ACC112 (cell line): ENCODE results near the gene TNS2.

Experiments
- H2AFZ ChIP-seq: fragments of 200-600 bp; sonication (generic); one replicate; pipeline ENCODE4 v1.6.0; 2017; ENCODE audit warnings: antibody characterized with exemption, low read length; ENCODE audit not compliant: unreplicated experiment
- H3K27ac ChIP-seq: fragments of 200-600 bp; sonication (generic); 2 replicates; pipeline ENCODE4 v1.5.1; 2014; ENCODE audit warnings: low read depth, mild to moderate bottlenecking, antibody characterized with exemption, low read length, moderate library complexity
- H3K27me3 ChIP-seq: fragments of 200-600 bp; sonication (generic); 2 replicates; pipeline ENCODE4 v1.6.1; 2014; ENCODE audit warnings: mild to moderate bottlenecking, antibody characterized with exemption, low read length, moderate library complexity, mixed read lengths; ENCODE audit not compliant: insufficient read depth
- H3K36me3 ChIP-seq: fragments of 200-600 bp; sonication (generic); 2 replicates; pipeline ENCODE4 v1.6.1; 2016; ENCODE audit warnings: mild to moderate bottlenecking, antibody characterized with exemption, low read length, moderate library complexity, mixed read lengths; ENCODE audit not compliant: insufficient read depth
- H3K4me1 ChIP-seq: fragments of 200-600 bp; sonication (generic); one replicate; pipeline ENCODE4 v1.6.1; 2016; ENCODE audit warnings: low read length, mixed read lengths; ENCODE audit not compliant: insufficient read depth, unreplicated experiment, control insufficient read depth
- H3K4me3 ChIP-seq: fragments of 200-600 bp; sonication (generic); 2 replicates; pipeline ENCODE4 v1.5.1; 2014; ENCODE audit warnings: mild to moderate bottlenecking, low read depth, low read length
- H3K79me2 ChIP-seq: fragments of 200-600 bp; sonication (generic); one replicate; pipeline ENCODE4 v1.6.0; 2016; ENCODE audit warnings: low read length; ENCODE audit not compliant: control insufficient read depth, unreplicated experiment, insufficient read depth

Gene TNS2

DNA sequence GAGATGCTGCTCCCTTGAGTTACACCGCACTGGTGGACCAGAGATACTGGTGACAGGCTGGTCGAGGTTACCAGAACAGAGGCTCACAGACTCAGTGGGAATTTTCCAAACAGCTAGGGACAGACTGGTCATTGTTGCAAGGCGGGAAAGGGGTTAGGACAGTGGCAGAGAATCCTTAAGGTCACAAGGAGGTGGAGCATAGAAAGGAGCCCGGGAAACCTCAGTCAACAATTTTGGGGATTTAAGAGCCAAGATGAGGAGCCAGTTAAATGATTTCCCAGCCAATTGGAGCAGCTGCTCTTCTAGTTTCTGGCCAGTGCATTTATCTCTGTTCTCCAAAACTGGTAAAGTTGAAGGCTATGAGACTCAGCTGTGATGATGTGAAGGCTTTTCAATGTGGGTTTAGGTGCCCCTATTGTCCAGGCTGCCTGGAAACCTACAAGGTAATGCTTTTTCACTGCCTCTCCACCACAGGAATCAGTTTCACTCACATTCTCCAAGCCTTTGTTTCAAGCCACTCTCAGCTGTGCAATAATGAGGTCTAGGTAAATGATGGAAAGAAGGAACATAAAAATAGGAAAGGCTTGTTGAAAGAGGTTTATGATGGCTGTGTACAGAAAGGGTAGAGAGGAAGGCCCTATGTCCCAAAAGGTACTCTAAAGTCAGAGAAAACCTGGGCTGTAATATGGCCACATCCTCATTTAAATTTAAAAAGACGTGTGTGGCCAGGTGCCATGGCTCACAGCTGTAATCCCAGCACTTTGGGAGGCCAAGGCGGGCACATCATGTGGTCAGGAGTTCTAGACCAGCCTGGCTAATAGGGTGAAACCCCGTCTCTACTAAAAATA is 7.0 kb upstream of the TNS2 start:
- peaks cover 9% of the 10 kb centered on the region; the same call in 1 of the 2 replicates for H3K36me3 ChIP-seq
- no peaks in the 10 kb centered on the region for H3K79me2 ChIP-seq
- no peaks in the 10 kb centered on the region for H3K27me3 ChIP-seq
- H3K4me1 ChIP-seq = peaks cover 26% of the 10 kb centered on the region
- H3K4me3 ChIP-seq = no peak overlapping the region
- no peak overlapping the region for H3K27ac ChIP-seq
- H2AFZ ChIP-seq = no peak overlapping the region

DNA sequence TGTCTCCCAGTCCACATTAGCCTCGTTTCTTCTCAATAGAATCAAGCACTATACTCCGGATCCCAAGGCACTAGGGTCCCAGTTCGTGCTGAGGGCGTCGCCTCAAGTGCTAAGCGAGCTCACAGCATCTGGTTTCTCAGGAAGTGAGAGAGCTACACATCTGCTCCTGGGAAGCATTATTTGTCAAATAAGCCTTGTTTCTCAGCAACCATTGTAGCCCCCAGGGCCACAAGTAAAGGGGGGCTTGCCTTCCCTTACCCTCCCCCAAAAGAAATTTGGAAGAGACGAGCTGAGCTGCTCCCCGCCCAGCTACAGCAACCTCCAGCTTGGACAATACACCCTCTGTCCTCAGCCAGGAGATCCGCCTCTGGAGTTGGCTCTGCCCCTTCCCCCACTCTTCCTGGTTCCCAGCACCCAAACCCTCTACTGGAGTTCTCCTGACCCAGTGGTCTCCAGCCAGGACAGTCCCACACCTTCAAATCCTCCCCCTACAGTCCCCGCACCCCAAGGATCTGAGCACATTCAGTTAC is 5.7 kb upstream of the TNS2 start:
- Histone ChIP-seq H3K4me3 (no peak overlapping the region), H3K36me3 (peaks cover 3% of the 10 kb centered on the region; the same call in 1 of the 2 replicates), H3K4me1 (peaks cover 39% of the 10 kb centered on the region), H2AFZ (no peak overlapping the region), H3K79me2 (no peaks in the 10 kb centered on the region), H3K27ac (no peak overlapping the region), H3K27me3 (no peaks in the 10 kb centered on the region)

DNA sequence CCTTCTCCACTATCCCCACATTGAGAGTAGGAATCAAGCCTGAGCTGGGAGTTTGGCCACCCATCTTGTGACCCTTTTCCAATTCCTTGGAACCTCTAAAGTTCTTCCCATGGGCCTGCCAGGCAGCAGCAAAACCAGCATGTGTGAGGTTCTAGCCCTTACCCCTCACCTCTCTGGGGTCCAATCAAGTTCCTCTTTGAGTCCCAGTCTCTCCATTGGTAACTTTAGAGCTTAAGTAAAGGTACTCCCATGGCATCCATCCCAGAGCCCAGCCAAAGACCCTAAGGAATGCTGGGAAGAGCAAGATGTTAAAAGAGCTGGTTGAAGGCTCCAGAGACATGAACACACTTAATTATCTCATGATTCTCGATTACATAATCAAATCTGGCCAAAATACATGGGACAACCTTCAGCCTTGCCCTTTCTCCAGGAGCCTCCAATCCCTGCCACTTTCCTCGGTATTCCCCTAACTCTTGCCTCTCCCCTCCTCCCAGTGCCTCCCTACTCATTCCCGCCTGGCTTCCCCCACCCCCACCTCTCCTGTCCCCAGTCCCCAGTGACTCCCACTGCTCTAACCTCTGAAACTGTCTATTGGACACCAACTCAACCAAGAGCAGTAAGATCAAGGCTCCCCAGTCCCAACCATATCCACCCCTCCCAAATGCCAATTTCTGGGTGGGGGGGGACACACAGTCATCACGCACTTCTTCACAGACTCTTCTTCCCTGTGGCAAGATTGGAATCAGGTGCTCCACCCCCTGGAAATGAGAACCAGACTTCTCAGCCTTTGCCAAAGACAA is 4.8 kb upstream of the TNS2 start:
- H3K4me3 ChIP-seq = peak overlapping the region; percentile 76
- no peak overlapping the region for H2AFZ ChIP-seq
- H3K36me3 ChIP-seq = no peaks in the 10 kb centered on the region
- peaks cover 44% of the 10 kb centered on the region for H3K4me1 ChIP-seq
- H3K27ac ChIP-seq = 0 out of 2 replicates have a peak overlapping the region, but pooled peaks have one; percentile 74
- H3K79me2 ChIP-seq = peaks cover 7% of the 10 kb centered on the region
- no peaks in the 10 kb centered on the region for H3K27me3 ChIP-seq

DNA sequence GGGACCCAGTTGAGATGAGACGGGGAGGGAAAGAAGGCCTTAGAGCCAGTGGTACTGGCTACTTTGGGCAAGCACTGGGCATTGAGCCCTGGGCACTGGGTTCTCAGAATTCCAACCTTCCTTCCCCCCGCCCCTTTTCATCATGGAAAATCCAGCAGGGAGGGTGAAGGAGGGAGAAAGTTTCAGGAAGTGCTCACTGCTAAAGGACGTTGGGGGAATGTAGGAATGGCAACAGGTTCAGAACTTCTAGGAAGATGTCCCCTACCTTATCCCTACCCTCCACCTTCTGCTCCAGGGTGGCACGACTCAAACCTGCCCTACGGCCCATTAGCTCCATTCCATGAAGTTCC is 4.2 kb upstream of the TNS2 start:
- Histone ChIP-seq H2AFZ (no peak overlapping the region), H3K27ac (peak overlapping the region; percentile 74)

GRCh38 chr12:53046655-53047220 is 3.1 kb upstream of the TNS2 start:
- peaks cover 56% of the 10 kb centered on the region for H3K4me1 ChIP-seq
- H3K27me3 ChIP-seq = no peaks in the 10 kb centered on the region
- H3K36me3 ChIP-seq = 0 out of 2 replicates have a peak, but pooled peaks cover under 1% of the 10 kb centered on the region
- H3K79me2 ChIP-seq = peaks cover 24% of the 10 kb centered on the region
- peak overlapping the region; percentile 76 for H3K4me3 ChIP-seq
- peak overlapping the region; percentile 74 for H3K27ac ChIP-seq
- peak overlapping the region; percentile 10 for H2AFZ ChIP-seq

More for the DNA sequence above, 4.2 kb upstream of the TNS2 start:
- Histone ChIP-seq H3K4me1 (peaks cover 46% of the 10 kb centered on the region), H3K27me3 (no peaks in the 10 kb centered on the region), H3K79me2 (peaks cover 13% of the 10 kb centered on the region), H3K36me3 (no peaks in the 10 kb centered on the region), H3K4me3 (peak overlapping the region; percentile 76)

DNA sequence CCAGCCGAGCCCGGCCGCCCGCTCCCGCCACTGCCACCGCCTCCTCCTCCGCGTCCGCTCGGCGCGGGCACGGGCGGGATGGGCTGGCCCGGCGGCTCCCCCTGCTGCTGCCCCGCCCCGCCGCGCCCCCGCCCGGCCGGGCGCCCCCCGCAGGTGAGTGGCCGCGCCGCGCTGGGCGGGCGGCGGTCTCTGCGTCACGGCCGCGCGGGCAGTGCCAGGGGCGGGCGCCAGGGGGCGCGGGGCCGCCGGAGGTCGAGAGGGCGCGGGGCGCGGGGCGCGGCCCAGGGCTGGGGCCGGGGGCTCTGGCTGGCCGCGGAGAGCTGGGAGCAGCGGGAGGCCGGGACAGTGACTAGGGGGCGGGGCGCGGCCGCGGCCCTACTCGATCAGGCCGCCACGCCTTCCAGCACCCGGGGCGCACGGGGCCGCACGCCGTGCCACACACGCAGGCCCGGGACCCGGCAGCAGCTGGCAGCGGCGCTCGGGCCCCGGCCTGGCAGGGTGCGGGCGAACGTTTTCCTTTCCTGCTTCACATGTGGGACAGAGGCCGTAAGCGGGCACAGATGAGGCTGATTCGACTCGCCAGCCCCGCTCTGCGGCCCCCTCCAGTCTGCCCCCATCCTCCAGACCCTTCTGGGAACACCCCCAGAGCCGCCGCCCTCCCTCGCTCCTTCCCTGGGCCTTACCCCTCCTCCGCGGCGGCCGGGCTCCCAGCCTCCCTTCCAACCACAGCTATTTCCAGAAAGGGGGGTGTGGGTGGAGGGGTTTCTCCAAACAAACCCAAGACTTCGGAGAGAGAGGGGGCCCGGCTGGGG is 2.4 kb upstream of the TNS2 start:
- 0 out of 2 replicates have a peak, but pooled peaks cover 6% of the 10 kb centered on the region for H3K36me3 ChIP-seq
- no peaks in the 10 kb centered on the region for H3K27me3 ChIP-seq
- H2AFZ ChIP-seq = no peak overlapping the region
- H3K79me2 ChIP-seq = peaks cover 31% of the 10 kb centered on the region
- peaks cover 63% of the 10 kb centered on the region for H3K4me1 ChIP-seq
- peak overlapping the region; percentile 85 for H3K27ac ChIP-seq
- peak overlapping the region; percentile 92 for H3K4me3 ChIP-seq

DNA sequence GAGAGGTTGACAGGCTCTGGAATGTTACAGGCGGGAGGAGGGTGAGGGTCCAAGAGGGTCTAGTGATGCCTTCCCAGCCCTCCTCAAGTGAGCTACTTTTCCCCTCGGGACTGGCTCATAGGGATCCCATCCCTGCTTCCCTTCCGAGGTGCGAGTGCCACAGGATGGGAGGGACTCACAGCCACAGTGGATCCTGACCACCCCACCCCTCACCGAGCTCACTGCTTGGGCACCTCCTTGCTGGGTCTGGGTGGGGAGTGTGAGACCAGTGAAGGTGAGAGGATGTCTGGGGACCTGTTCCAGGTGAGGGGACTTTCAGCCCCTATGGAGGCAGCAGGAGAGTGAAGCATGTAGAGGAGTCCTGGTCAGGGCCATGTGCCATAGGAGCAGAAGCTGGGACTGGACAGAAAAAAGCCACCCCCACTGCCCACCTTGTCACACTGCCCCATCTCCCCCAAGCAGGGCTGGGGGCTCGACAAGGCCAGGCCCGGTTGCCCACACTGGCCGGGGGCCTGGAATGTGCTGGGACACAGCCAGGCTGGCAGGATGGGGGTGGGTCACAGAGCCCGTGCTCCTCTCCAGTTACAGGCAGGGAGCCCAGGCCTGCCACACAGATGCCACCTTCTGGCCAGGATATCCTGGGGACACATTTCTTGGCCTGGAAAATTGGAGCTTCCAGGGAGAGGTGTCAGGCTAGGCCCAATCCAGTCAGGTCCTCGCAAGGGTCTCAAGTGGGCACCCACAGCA is 1.7 kb upstream of the TNS2 start:
- Histone ChIP-seq H3K4me1 (peaks cover 70% of the 10 kb centered on the region), H3K27ac (peak overlapping the region; percentile 85), H3K79me2 (peaks cover 34% of the 10 kb centered on the region), H2AFZ (no peak overlapping the region), H3K27me3 (no peaks in the 10 kb centered on the region), H3K4me3 (peak overlapping the region; percentile 92), H3K36me3 (0 out of 2 replicates have a peak, but pooled peaks cover 6% of the 10 kb centered on the region)

GRCh38 chr12:53048780-53049401 is 974 bp upstream of the TNS2 start:
- Histone ChIP-seq H2AFZ (no peak overlapping the region), H3K4me1 (peaks cover 76% of the 10 kb centered on the region)

DNA sequence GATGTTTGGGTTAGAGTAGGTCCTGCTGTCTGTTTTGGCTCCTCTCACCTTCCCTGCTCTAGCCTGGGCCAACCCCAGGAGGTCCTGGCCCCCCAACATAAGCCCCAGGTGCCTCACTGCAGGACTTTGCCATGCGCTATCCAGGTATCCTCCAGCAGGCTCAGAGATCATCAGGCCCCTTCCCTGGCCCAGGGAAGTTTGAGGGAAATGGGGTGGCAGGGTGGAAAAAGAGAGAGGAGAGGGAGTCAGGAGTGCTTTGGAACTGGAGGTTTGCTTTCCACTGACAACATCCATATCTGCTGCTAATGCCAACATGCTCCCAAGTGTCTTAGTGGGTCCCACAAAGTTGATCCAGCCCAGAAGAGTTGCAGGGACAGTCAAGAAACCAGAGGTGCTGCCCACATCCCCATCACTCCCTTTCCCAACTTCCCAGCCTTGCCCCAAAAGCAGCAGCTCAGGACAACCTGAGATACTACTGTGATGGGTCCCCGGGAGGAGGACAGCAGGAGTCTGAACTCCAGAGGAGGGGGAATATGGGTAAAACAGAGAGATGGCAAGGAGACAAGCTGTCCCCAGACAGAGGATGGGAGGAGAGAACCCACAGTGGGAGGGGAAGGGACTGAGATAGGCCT is 677 bp downstream of the TNS2 start:
- Histone ChIP-seq H3K27ac (peak overlapping the region; percentile 85), H3K4me1 (peaks cover 63% of the 10 kb centered on the region), H3K4me3 (peak overlapping the region; percentile 92)

More at GRCh38 chr12:53048780-53049401, 974 bp upstream of the TNS2 start:
- H3K27me3 ChIP-seq = no peaks in the 10 kb centered on the region
- peaks cover 10% of the 10 kb centered on the region; the same call in 1 of the 2 replicates for H3K36me3 ChIP-seq
- peak overlapping the region; percentile 85 for H3K27ac ChIP-seq
- peaks cover 34% of the 10 kb centered on the region for H3K79me2 ChIP-seq
- peak overlapping the region; percentile 92 for H3K4me3 ChIP-seq

More for the DNA sequence above, 677 bp downstream of the TNS2 start:
- H2AFZ ChIP-seq = no peak overlapping the region
- H3K27me3 ChIP-seq = no peaks in the 10 kb centered on the region
- peaks cover 21% of the 10 kb centered on the region; the same call in 1 of the 2 replicates for H3K36me3 ChIP-seq
- H3K79me2 ChIP-seq = peaks cover 34% of the 10 kb centered on the region
